Stimulated activated memory B cell treated with anti-CD40 and anti-IgM and Interleukin-4, amounts not matched to agents 10 μg/mL and 1 μg/mL and 100 μg/mL, for 72 hours (primary cell): Measurements from ENCODE around the gene RNF166.

Source experiments
- ATAC-seq: fragments of 150-1000 bp; cut with Tn5 transposase; 2 replicates; pipeline ENCODE4 v1.10.0; 2021
- H3K27ac Mint-ChIP-seq: one replicate; pipeline ENCODE4 v1.8.0; 2022; ENCODE audit warnings: mild to moderate bottlenecking, mixed read lengths
- H3K27me3 Mint-ChIP-seq: one replicate; pipeline ENCODE4 v1.8.0; 2022; ENCODE audit warnings: mixed read lengths
- H3K36me3 Mint-ChIP-seq: one replicate; pipeline ENCODE4 v1.8.0; 2022; ENCODE audit warnings: mixed read lengths
- H3K4me1 Mint-ChIP-seq: one replicate; pipeline ENCODE4 v1.8.0; 2022; ENCODE audit warnings: mixed read lengths
- H3K4me3 Mint-ChIP-seq: one replicate; pipeline ENCODE4 v1.8.0; 2022; ENCODE audit warnings: mild to moderate bottlenecking, moderate library complexity, mixed read lengths
- H3K9me3 Mint-ChIP-seq: one replicate; pipeline ENCODE4 v1.8.0; 2022; ENCODE audit warnings: mixed read lengths

RNF166 gene

GRCh38 chr16:88687254-88687576, 19.0 kb downstream of the RNF166 start:
- no peaks in the 10 kb centered on the region for H3K27me3 Mint-ChIP-seq
- no peak overlapping the region for H3K27ac Mint-ChIP-seq
- H3K9me3 Mint-ChIP-seq = no peaks in the 10 kb centered on the region
- H3K36me3 Mint-ChIP-seq = no peaks in the 10 kb centered on the region
- H3K4me3 Mint-ChIP-seq = no peak overlapping the region
- H3K4me1 Mint-ChIP-seq = peaks cover 57% of the 10 kb centered on the region
- ATAC-seq = no peak

GRCh38 chr16:88686439-88687253, 19.6 kb downstream of the RNF166 start, which contains the start of gene SNAI3:
Gene SNAI3, minus strand, starts transcription at chr16:88686507. Its CDS starts 101 bp downstream, at chr16:88686406.
- Mint-ChIP-seq H3K4me3 (peak within 1 kb of the TSS; percentile 84), H3K36me3 (no peaks in the 10 kb centered on the region), H3K9me3 (no peaks in the 10 kb centered on the region), H3K4me1 (peaks cover 57% of the 10 kb centered on the region), H3K27ac (peak within 1 kb of the TSS; percentile 67), H3K27me3 (no peaks in the 10 kb centered on the region)
- peak; percentile 84 for ATAC-seq

- Mint-ChIP-seq H3K4me3 (peak overlapping the region; percentile 84), H3K4me1 (peaks cover 57% of the 10 kb centered on the region), H3K27ac (peak overlapping the region; percentile 67), H3K27me3 (no peaks in the 10 kb centered on the region), H3K36me3 (no peaks in the 10 kb centered on the region), H3K9me3 (no peaks in the 10 kb centered on the region)
- ATAC-seq = peak; percentile 34
Measured at GRCh38 chr16:88686062-88686438, 20.2 kb downstream of the RNF166 start.

GRCh38 chr16:88685156-88686061, 20.8 kb downstream of the RNF166 start:
- H3K9me3 Mint-ChIP-seq = no peaks in the 10 kb centered on the region
- no peaks in the 10 kb centered on the region for H3K27me3 Mint-ChIP-seq
- peak overlapping the region; percentile 67 for H3K27ac Mint-ChIP-seq
- ATAC-seq = no peak
- H3K4me1 Mint-ChIP-seq = peaks cover 58% of the 10 kb centered on the region
- peak overlapping the region; percentile 84 for H3K4me3 Mint-ChIP-seq
- no peaks in the 10 kb centered on the region for H3K36me3 Mint-ChIP-seq

GRCh38 chr16:88684569-88685155, 21.5 kb downstream of the RNF166 start:
- Mint-ChIP-seq H3K27me3 (no peaks in the 10 kb centered on the region), H3K4me3 (peak overlapping the region; percentile 41), H3K4me1 (peaks cover 58% of the 10 kb centered on the region), H3K9me3 (no peaks in the 10 kb centered on the region), H3K27ac (peak overlapping the region; percentile 40), H3K36me3 (no peaks in the 10 kb centered on the region)
- no peak for ATAC-seq

GRCh38 chr16:88681709-88682451, 24.3 kb downstream of the RNF166 start:
- peak; percentile 90 for ATAC-seq
- Mint-ChIP-seq H3K9me3 (no peaks in the 10 kb centered on the region), H3K4me1 (peaks cover 51% of the 10 kb centered on the region), H3K36me3 (no peaks in the 10 kb centered on the region), H3K4me3 (peak overlapping the region; percentile 79), H3K27me3 (no peaks in the 10 kb centered on the region), H3K27ac (peak overlapping the region; percentile 99)

GRCh38 chr16:88681084-88681680, 25.0 kb downstream of the RNF166 start:
- peak overlapping the region; percentile 79 for H3K4me3 Mint-ChIP-seq
- H3K4me1 Mint-ChIP-seq = peaks cover 51% of the 10 kb centered on the region
- no peaks in the 10 kb centered on the region for H3K27me3 Mint-ChIP-seq
- peak; percentile 73 for ATAC-seq
- H3K36me3 Mint-ChIP-seq = no peaks in the 10 kb centered on the region
- peak overlapping the region; percentile 99 for H3K27ac Mint-ChIP-seq
- H3K9me3 Mint-ChIP-seq = no peaks in the 10 kb centered on the region

GRCh38 chr16:88680554-88681083, 25.6 kb downstream of the RNF166 start:
- Mint-ChIP-seq H3K4me3 (peak overlapping the region; percentile 79), H3K9me3 (no peaks in the 10 kb centered on the region), H3K36me3 (no peaks in the 10 kb centered on the region), H3K27ac (peak overlapping the region; percentile 99), H3K27me3 (no peaks in the 10 kb centered on the region), H3K4me1 (peaks cover 50% of the 10 kb centered on the region)
- no peak for ATAC-seq

GRCh38 chr16:88678224-88678979, 27.8 kb downstream of the RNF166 start:
- no peak overlapping the region for H3K4me3 Mint-ChIP-seq
- no peak overlapping the region for H3K27ac Mint-ChIP-seq
- H3K36me3 Mint-ChIP-seq = peaks cover 10% of the 10 kb centered on the region
- ATAC-seq = no peak
- no peaks in the 10 kb centered on the region for H3K27me3 Mint-ChIP-seq
- peaks cover 37% of the 10 kb centered on the region for H3K4me1 Mint-ChIP-seq
- no peaks in the 10 kb centered on the region for H3K9me3 Mint-ChIP-seq

GRCh38 chr16:88677721-88678120, 28.5 kb downstream of the RNF166 start:
- Mint-ChIP-seq H3K27ac (no peak overlapping the region), H3K9me3 (no peaks in the 10 kb centered on the region), H3K27me3 (no peaks in the 10 kb centered on the region), H3K4me1 (peaks cover 31% of the 10 kb centered on the region), H3K36me3 (peaks cover 14% of the 10 kb centered on the region), H3K4me3 (no peak overlapping the region)
- no peak for ATAC-seq

- no peak overlapping the region for H3K27ac Mint-ChIP-seq
- no peaks in the 10 kb centered on the region for H3K27me3 Mint-ChIP-seq
- H3K9me3 Mint-ChIP-seq = no peaks in the 10 kb centered on the region
- H3K4me1 Mint-ChIP-seq = peaks cover 20% of the 10 kb centered on the region
- H3K36me3 Mint-ChIP-seq = peaks cover 14% of the 10 kb centered on the region
- no peak overlapping the region for H3K4me3 Mint-ChIP-seq
- no peak for ATAC-seq
Measured at GRCh38 chr16:88676502-88677242, 29.5 kb downstream of the RNF166 start.

GRCh38 chr16:88673716-88674379, 32.4 kb downstream of the RNF166 start:
- no peaks in the 10 kb centered on the region for H3K27me3 Mint-ChIP-seq
- peak; percentile 69 for ATAC-seq
- H3K36me3 Mint-ChIP-seq = peaks cover 16% of the 10 kb centered on the region
- H3K4me3 Mint-ChIP-seq = no peak overlapping the region
- no peaks in the 10 kb centered on the region for H3K9me3 Mint-ChIP-seq
- H3K27ac Mint-ChIP-seq = peak overlapping the region; percentile 57
- peaks cover 8% of the 10 kb centered on the region for H3K4me1 Mint-ChIP-seq

- Mint-ChIP-seq H3K36me3 (peaks cover 23% of the 10 kb centered on the region), H3K27me3 (no peaks in the 10 kb centered on the region), H3K4me1 (peaks cover 8% of the 10 kb centered on the region), H3K4me3 (no peak overlapping the region), H3K27ac (no peak overlapping the region), H3K9me3 (no peaks in the 10 kb centered on the region)
- ATAC-seq = no peak
Measured at GRCh38 chr16:88672776-88673175, 33.4 kb downstream of the RNF166 start.
